ENCODE results near the gene SEMA4G. TPM values are rescaled to one million over a fixed set of nuclear protein-coding genes. Genes with fewer than 3 reads are reported as not detected.

SEMA4G gene
- total and polyA plus RNA-seq, 2 of the 13 experiments (the other 11 are each of a cell fraction or from before 2014, with no cell fraction given) = 46.2 to 207 TPM

DNA sequence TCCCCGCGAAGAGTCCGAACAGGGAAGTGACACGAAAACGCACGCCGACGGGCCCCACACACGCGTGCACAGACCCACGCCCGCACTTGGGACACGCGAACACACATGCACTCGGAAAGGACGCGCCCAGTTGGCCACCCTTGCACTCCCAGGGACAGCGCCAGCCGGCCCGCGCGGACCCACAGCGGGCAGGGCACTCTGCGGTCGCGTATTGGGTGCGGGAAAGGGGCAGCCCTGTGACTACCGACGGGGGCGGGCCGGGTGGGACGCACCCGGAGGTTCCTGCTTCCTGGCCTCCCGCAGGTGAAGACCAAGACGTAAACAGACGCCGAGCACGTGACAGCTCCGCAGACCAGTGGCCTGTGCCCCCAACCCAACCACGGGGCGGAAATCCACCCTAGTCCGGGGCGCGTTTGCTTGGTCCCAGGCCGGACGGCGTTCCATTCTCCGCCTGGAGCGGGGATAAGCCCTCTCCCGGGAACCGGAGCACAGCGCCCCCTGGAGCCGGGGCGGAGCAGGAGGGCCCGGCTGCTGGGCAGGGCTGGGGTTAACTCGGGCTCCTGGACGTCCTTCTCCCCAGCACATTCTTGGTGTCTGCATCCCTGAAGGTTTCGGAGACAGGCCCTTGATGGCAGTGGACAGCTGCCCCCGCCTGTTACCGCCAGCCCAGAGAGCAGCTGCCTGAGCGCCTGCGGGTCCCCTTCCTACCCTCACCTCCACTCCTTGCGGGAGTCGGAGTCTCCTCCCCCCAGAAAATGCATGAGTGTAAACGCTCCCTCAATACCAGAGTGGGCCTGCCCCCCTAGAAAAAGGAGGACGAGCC, 28.3 kb downstream of the SEMA4G start (continued):
- TF ChIP-seq, protein P1, sequence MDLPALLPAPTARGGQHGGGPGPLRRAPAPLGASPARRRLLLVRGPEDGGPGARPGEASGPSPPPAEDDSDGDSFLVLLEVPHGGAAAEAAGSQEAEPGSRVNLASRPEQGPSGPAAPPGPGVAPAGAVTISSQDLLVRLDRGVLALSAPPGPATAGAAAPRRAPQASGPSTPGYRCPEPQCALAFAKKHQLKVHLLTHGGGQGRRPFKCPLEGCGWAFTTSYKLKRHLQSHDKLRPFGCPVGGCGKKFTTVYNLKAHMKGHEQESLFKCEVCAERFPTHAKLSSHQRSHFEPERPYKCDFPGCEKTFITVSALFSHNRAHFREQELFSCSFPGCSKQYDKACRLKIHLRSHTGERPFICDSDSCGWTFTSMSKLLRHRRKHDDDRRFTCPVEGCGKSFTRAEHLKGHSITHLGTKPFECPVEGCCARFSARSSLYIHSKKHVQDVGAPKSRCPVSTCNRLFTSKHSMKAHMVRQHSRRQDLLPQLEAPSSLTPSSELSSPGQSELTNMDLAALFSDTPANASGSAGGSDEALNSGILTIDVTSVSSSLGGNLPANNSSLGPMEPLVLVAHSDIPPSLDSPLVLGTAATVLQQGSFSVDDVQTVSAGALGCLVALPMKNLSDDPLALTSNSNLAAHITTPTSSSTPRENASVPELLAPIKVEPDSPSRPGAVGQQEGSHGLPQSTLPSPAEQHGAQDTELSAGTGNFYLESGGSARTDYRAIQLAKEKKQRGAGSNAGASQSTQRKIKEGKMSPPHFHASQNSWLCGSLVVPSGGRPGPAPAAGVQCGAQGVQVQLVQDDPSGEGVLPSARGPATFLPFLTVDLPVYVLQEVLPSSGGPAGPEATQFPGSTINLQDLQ (CRISPR knock-in tag; IDR thresholded peaks at IDR 0.05) = 0 out of 2 replicates have a peak, but pooled peaks have one; percentile 65
- no peak for TF ChIP-seq U2AF2 (IDR thresholded peaks at IDR 0.05; ENCODE audit: low read depth, low read length)
- peak; percentile 45; the same call in 1 of the 2 replicates for TF ChIP-seq ZNF614 (CRISPR knock-in tag; IDR thresholded peaks at IDR 0.05; ENCODE audit: borderline replicate concordance)
- TF ChIP-seq, protein P2, sequence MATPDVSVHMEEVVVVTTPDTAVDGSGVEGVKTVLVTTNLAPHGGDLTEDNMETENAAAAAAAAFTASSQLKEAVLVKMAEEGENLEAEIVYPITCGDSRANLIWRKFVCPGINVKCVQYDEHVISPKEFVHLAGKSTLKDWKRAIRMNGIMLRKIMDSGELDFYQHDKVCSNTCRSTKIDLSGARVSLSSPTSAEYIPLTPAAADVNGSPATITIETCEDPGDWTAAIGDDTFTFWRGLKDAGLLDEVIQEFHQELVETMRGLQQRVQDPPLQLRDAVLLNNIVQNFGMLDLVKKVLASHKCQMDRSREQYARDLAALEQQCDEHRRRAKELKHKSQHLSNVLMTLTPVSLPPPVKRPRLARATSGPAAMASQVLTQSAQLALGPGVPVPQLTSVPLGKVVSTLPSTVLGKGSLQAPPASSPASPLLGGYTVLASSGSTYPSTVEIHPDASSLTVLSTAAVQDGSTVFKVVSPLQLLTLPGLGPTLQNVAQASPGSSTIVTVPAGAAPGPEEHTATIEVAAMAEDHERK (CRISPR knock-in tag; IDR thresholded peaks at IDR 0.05; ENCODE audit: low read depth) = no peak
- TF ChIP-seq, protein P3, sequence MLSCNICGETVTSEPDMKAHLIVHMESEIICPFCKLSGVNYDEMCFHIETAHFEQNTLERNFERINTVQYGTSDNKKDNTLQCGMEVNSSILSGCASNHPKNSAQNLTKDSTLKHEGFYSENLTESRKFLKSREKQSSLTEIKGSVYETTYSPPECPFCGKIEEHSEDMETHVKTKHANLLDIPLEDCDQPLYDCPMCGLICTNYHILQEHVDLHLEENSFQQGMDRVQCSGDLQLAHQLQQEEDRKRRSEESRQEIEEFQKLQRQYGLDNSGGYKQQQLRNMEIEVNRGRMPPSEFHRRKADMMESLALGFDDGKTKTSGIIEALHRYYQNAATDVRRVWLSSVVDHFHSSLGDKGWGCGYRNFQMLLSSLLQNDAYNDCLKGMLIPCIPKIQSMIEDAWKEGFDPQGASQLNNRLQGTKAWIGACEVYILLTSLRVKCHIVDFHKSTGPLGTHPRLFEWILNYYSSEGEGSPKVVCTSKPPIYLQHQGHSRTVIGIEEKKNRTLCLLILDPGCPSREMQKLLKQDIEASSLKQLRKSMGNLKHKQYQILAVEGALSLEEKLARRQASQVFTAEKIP (CRISPR knock-in tag; IDR thresholded peaks at IDR 0.05; ENCODE audit: borderline replicate concordance) = no peak
- peak; percentile 53; the same call in 1 of the 2 replicates for TF ChIP-seq ZMAT3 (CRISPR knock-in tag; conservative IDR thresholded peaks at IDR 0.05)
- peak; percentile 40; the same call in 1 of the 2 replicates for TF ChIP-seq CBX5 (CRISPR knock-in tag; IDR thresholded peaks at IDR 0.05; ENCODE audit: borderline replicate concordance)
- TF ChIP-seq ZKSCAN5 (CRISPR knock-in tag; IDR thresholded peaks at IDR 0.05) = no peak
- TF ChIP-seq RBAK (CRISPR knock-in tag; IDR thresholded peaks at IDR 0.05) = no peak
- TF ChIP-seq NFKB2 (CRISPR knock-in tag; IDR thresholded peaks at IDR 0.05; ENCODE audit: borderline replicate concordance) = peak; percentile 88; the same call in 1 of the 2 replicates
- TF ChIP-seq ZNF34 (CRISPR knock-in tag; IDR thresholded peaks at IDR 0.05; ENCODE audit: borderline replicate concordance) = peak; percentile 76; the same call in 1 of the 2 replicates
- TF ChIP-seq, protein P4, sequence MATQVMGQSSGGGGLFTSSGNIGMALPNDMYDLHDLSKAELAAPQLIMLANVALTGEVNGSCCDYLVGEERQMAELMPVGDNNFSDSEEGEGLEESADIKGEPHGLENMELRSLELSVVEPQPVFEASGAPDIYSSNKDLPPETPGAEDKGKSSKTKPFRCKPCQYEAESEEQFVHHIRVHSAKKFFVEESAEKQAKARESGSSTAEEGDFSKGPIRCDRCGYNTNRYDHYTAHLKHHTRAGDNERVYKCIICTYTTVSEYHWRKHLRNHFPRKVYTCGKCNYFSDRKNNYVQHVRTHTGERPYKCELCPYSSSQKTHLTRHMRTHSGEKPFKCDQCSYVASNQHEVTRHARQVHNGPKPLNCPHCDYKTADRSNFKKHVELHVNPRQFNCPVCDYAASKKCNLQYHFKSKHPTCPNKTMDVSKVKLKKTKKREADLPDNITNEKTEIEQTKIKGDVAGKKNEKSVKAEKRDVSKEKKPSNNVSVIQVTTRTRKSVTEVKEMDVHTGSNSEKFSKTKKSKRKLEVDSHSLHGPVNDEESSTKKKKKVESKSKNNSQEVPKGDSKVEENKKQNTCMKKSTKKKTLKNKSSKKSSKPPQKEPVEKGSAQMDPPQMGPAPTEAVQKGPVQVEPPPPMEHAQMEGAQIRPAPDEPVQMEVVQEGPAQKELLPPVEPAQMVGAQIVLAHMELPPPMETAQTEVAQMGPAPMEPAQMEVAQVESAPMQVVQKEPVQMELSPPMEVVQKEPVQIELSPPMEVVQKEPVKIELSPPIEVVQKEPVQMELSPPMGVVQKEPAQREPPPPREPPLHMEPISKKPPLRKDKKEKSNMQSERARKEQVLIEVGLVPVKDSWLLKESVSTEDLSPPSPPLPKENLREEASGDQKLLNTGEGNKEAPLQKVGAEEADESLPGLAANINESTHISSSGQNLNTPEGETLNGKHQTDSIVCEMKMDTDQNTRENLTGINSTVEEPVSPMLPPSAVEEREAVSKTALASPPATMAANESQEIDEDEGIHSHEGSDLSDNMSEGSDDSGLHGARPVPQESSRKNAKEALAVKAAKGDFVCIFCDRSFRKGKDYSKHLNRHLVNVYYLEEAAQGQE (IDR thresholded peaks at IDR 0.05; ENCODE audit: borderline replicate concordance in 1 of 2, low read depth in 1 of 2, low read length in 2 of 2) = no peak
- TF ChIP-seq SRSF9 (IDR thresholded peaks at IDR 0.05; ENCODE audit: borderline replicate concordance, insufficient read depth, low read depth, low read length, poor library complexity, severe bottlenecking) = no peak
- TF ChIP-seq CREM (IDR thresholded peaks at IDR 0.05) = no peak
- TF ChIP-seq CREM (CRISPR knock-in tag; IDR thresholded peaks at IDR 0.05) = no peak
- no peak; the same call in 1 of the 2 replicates for TF ChIP-seq ZNF776 (CRISPR knock-in tag; IDR thresholded peaks at IDR 0.05)
- no peak for TF ChIP-seq REL (CRISPR knock-in tag; conservative IDR thresholded peaks at IDR 0.05)
- TF ChIP-seq ZBTB20 (CRISPR knock-in tag; IDR thresholded peaks at IDR 0.05; ENCODE audit: borderline replicate concordance, low read depth) = no peak
- no peak for TF ChIP-seq TP53 (CRISPR knock-in tag; conservative IDR thresholded peaks at IDR 0.05)
